Right lobe of liver (tissue), 6 donors: ENCODE results near the gene TENM4. TPM values are rescaled to one million over a fixed set of nuclear protein-coding genes. Genes with fewer than 3 reads are reported as not detected.

Experiments used
- ATAC-seq, 4 donors: fragments of 200-7000 bp; cut with Tn5 transposase; one replicate each; pipeline ENCODE4 v1.9.1; 2020; ENCODE audit warnings: mild to moderate bottlenecking in 4 of 4, moderate library complexity in 4 of 4
- DNase-seq, 3 donors: peaks; one replicate each; pipeline ENCODE4 v3.0.0-alpha.2; 2020
- H3K27ac ChIP-seq, 3 donors: fragments of 200-600 bp; one replicate each; pipeline ENCODE4 v1.8.0; 2022
- H3K27me3 ChIP-seq, 2 donors: fragments of 200-600 bp; one replicate each; pipeline ENCODE4 v1.8.0; 2022
- H3K36me3 ChIP-seq, 4 donors: fragments of 200-600 bp; sonication (generic) in 1 of 4; one replicate each; pipeline versions ENCODE4 v1.5.1 to v1.8.0; 2017 to 2022; ENCODE audit warnings: control low read depth in 1 of 4
- H3K4me1 ChIP-seq, 4 donors: fragments of 200-600 bp; sonication (generic) in 1 of 4; one replicate each; pipeline versions ENCODE4 v1.5.1 to v1.8.0; 2017 to 2022; ENCODE audit warnings: control low read depth in 1 of 4
- H3K4me3 ChIP-seq, 3 donors: fragments of 200-600 bp; one replicate each; pipeline ENCODE4 v1.8.0; 2022
- H3K9me3 ChIP-seq, 4 donors: fragments of 200-600 bp; sonication (generic) in 1 of 4; one replicate each; pipeline versions ENCODE4 v1.5.1 to v1.8.0; 2017 to 2022; ENCODE audit warnings: control low read depth in 1 of 4
- CTCF ChIP-seq, 4 donors: fragments of 200-600 bp in 3 of 4; fragments of 450-650 bp in 1 of 4; IDR thresholded peaks; one replicate each; pipeline versions ENCODE4 v1.5.1 to v1.8.0; 2016 to 2022; ENCODE audit warnings: antibody characterized with exemption in 4 of 4, mild to moderate bottlenecking in 2 of 4
- POLR2A ChIP-seq: fragments of 450-650 bp; IDR thresholded peaks from one replicate; pipeline ENCODE4 v1.6.1; 2017; ENCODE audit warnings: antibody characterized with exemption, mild to moderate bottlenecking
- WGBS: methylation state at CpG from one replicate; pipeline ENCODE4 v1.1.6; 2018; ENCODE audit warnings: low coverage, low lambda C conversion rate; ENCODE audit not compliant: insufficient coverage; ENCODE audit errors: missing lambda C conversion rate; 5-methylcytosine and 5-hydroxymethylcytosine counted together
- intact Hi-C, 2 donors: fragments of 100-400 bp; cut with DNase I; formaldehyde crosslinking; loops; one replicate each; pipeline versions ENCODE4 v1.11.2 to v1.14.1; 2022
- total RNA-seq, 6 experiments: library from RNA; depleted of rRNA in 2 of 6; stranded (reverse); fragments of >200 nt in 2 of 6; fragmentation: NEBNext Ultra II Directional in 3 of 6; extraction: Animal tissue kit (Norgen Biotek cat#: 25700) in 3 of 6; gene quantifications; one replicate each; pipeline versions ENCODE4 v1.1.0 to v1.2.4, GENCODE V29; 2016 to 2023
- donor health status: DM: no; HTN: yes; CAD: no.
- donor health status: DM: no; HTN: no; CAD: no.
- donor health status: DM: no; HTN: no; CAD: no.
- donor health status: DM: no; HTN: yes; CAD: no.
- donor health status: DM: no; HTN: yes; CAD: no.

Gene TENM4
- total RNA-seq, 6 experiments from 2014 or later, result 0.04 to 0.58 (median 0.14) TPM; not detected in 2

GRCh38 chr11:79208126-79208525, 232.7 kb downstream of the TENM4 start:
- TF ChIP-seq POLR2A, result no peak
- no peak for TF ChIP-seq CTCF (IDR thresholded peaks at IDR 0.05)
- no peaks in the 10 kb centered on the region for H3K27me3 ChIP-seq
- H3K4me1 ChIP-seq, result no peaks in the 10 kb centered on the region
- no peak overlapping the region for H3K4me3 ChIP-seq
- H3K36me3 ChIP-seq, result no peaks in the 10 kb centered on the region
- no peak overlapping the region for H3K27ac ChIP-seq
- no peaks in the 10 kb centered on the region for H3K9me3 ChIP-seq
- ATAC-seq, result no peak
- 70% methylated on average over 2 of the region's 2 CpGs for WGBS
- no peak for DNase-seq
- intact Hi-C loops, result no loop called here

- H3K4me1 ChIP-seq, result no peaks in the 10 kb centered on the region
- no peak overlapping the region for H3K27ac ChIP-seq
- 31% methylated on average over 2 of the region's 4 CpGs for WGBS
- intact Hi-C loops, result no loop called here
- TF ChIP-seq POLR2A (no peak), CTCF (IDR thresholded peaks at IDR 0.05) (no peak)
- no peak for ATAC-seq
- no peak overlapping the region for H3K4me3 ChIP-seq
- no peaks in the 10 kb centered on the region for H3K9me3 ChIP-seq
- no peaks in the 10 kb centered on the region for H3K36me3 ChIP-seq
- H3K27me3 ChIP-seq, result no peaks in the 10 kb centered on the region
- DNase-seq, result no peak
Measured at GRCh38 chr11:79206951-79207350, 233.9 kb downstream of the TENM4 start.

GRCh38 chr11:79205786-79206185, 235.0 kb downstream of the TENM4 start:
- no peak overlapping the region for H3K4me3 ChIP-seq
- no peak for DNase-seq
- H3K9me3 ChIP-seq, result no peaks in the 10 kb centered on the region
- intact Hi-C loops, result no loop called here
- 57% methylated on average over 1 of the region's 1 CpG for WGBS
- no peak for TF ChIP-seq CTCF (IDR thresholded peaks at IDR 0.05)
- no peak for TF ChIP-seq POLR2A
- ATAC-seq, result no peak
- no peaks in the 10 kb centered on the region for H3K4me1 ChIP-seq
- H3K27ac ChIP-seq, result no peak overlapping the region
- H3K36me3 ChIP-seq, result no peaks in the 10 kb centered on the region
- no peaks in the 10 kb centered on the region for H3K27me3 ChIP-seq

GRCh38 chr11:79201677-79202347, 239.0 kb downstream of the TENM4 start:
- no peaks in the 10 kb centered on the region for H3K36me3 ChIP-seq
- no peak overlapping the region for H3K4me3 ChIP-seq
- ATAC-seq (no peak), DNase-seq (no peak)
- H3K27ac ChIP-seq, result no peak overlapping the region
- TF ChIP-seq CTCF (IDR thresholded peaks at IDR 0.05) (no peak), POLR2A (no peak)
- H3K9me3 ChIP-seq, result no peaks in the 10 kb centered on the region
- 36% methylated on average over 3 of the region's 3 CpGs for WGBS
- intact Hi-C loops, result no loop called here
- no peaks in the 10 kb centered on the region for H3K4me1 ChIP-seq
- no peaks in the 10 kb centered on the region for H3K27me3 ChIP-seq
